OCI-M1 (cell line): Measurements from ENCODE around the gene THOC7.
A peak's percentile ranks its signal among the peaks of the same experiment; 100 is the strongest.

ENCODE experiments used
- DNase-seq: peaks from one replicate; lab custom pipeline; 2025; lab: John Stamatoyannopoulos, UW

THOC7 gene

GRCh38 chr3:63878394-63879060 lies 14.9 kb upstream of the THOC7 start:
- no peak for DNase-seq

GRCh38 chr3:63877737-63878393 lies 14.3 kb upstream of the THOC7 start:
- DNase-seq: no peak

GRCh38 chr3:63876260-63876659 lies 12.7 kb upstream of the THOC7 start:
- DNase-seq: no peak

GRCh38 chr3:63875510-63875909 lies 11.9 kb upstream of the THOC7 start:
- DNase-seq: no peak

GRCh38 chr3:63874769-63875168 lies 11.2 kb upstream of the THOC7 start:
- no peak for DNase-seq

DNA sequence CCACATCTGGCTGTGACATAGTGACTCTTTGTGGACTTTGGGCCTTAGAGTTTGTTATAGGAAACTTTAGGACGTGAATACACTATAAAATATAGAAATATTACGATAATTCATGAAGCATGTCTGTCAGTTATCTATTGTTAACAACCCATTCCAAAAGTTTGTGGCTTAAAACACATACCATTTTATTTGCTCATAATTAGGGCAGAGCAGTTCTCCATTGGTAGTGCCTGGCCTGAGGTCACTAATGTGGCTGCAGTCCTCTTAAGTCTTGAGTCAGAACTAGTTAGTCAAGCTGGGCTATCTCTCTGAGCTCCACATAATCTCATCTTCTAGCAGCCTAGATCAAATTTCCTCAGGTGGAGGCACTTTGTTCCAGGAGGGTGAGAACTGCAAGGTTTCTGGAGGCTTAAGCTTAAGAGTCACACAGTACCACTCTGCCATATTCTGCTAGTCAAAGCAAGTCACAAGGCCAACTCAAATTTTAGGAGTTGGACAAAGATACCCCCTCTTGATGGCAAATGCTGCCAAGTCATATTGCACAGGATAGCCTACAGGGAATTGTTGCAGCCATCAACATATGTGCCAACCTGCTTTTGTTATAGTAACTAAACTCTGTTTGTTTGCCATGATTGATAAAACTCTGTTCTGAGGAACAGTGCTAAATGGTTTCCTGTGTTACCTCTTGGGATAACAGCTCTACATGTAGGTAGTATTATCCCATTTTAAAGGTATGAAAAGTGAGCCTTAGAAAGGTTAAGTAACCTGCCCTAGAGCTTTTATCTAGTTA lies 8.7 kb upstream of the THOC7 start:
- no peak for DNase-seq

DNA sequence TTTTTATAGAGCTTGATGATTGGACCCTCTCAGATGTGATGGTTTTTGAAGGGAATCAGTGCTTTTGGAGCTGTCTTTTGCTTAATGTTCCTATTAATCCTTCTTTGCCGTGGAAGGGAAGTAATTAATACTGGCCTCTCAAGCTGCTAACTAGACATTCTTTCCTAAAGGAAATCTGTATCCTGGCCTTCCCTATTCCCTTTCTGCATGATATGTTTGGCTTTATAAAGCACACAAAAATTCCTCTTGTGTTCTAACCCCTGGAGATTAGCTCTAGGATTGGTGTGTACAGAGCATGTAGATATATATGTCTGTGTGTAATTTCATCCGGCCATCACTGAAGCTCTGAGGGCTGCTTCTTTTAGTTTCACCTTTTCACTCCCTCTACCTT lies 7.0 kb upstream of the THOC7 start:
- DNase-seq: no peak

DNA sequence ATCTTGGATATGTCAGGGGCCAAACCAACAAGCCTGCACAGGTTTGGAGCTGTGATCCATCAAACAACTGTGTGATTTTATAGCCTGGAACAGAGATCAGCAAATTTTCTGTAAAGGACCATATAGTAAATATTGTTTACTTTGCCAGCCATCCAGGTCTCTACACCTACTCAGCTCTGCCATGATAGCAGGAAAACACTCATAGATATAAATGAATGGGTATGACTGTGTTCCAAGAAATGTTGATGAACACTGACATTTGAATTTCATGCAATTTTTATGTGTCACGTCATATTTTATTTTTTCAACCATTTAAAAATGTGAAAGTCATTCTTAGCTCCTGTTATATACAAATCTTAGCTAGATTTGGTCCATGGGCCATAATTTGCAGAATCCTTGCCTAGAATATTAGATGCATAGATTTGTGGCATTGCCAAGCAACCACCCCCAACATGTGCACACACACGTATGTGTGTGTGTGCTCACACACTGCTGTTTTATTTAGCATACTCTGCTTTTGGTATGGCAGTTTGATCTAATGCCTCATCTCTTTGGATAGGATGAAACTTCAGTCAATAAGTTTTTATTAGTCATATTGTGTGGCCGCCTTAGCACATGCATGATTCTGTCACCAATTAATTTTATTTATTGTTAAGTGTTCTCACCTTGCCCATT lies 6.5 kb upstream of the THOC7 start:
- DNase-seq: no peak

DNA sequence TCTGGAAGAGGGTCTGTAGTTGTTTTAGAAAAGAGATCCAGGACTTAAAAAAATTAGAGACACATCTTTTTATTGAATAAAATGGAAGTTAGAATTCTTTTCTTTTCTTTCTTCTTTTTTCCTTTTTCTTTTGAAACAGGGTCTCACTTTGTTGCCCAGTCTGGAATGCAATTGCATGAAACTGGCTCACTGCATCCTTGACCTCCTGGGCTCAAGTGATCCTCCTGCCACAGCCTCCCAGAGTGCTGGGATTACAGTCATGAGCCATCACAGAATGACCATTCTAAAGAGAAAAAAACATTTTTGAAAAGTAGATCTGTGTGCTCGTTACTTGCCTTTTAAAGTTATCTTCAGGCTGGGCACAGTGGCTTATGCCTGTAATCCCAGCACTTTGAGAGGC lies 3.6 kb upstream of the THOC7 start:
- no peak for DNase-seq

- DNase-seq: peak; percentile 67
Measured at GRCh38 chr3:63864965-63865327, 1.3 kb upstream of the THOC7 start.

DNA sequence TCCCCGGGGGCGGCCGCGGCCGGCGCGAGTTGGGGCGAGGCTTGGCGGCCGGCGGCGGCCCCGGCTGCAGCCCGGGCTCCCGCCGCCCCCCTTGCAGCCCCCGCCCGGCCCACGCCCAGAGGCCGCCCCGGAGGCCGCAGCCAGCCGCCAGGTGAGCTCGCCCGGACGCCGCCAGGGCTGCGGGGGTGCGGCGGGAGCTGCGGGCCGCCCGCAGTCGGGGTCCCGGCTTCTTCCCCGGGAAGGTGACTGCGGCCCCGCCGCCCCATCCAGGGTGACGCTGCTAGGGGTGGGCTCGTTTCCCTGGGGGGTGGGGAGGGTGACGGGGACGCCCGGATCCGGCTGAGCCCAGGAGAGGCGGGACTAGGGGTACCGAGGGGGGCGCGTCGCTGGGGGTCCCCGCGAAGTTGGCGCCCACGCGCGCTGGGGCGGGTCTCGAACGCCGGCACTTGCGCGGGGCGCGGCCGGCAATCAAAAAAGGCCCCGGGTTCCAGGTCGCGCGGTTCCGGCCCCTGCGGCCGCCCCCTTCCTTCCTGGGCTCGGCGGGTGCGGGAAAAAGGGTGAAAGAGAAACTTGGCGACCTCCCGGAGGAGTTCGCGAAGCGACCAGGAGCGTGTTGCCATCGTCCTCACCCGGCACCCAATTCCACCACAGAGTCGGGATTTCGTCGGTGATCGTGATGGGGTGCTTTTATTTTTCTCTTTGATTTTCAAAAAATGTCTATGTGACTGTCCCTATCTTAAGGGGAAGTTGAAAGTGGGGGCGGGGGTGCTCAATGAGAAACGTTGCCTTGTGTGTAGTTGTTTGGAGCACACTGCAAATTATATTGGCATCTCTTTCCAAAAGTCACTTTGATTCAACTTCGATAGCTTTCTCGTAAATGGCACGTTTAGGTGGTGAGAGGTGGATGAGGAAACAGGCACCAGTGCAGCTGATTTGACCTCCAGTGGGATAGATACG lies 681 bp upstream of the THOC7 start:
- peak; percentile 69 for DNase-seq

DNA sequence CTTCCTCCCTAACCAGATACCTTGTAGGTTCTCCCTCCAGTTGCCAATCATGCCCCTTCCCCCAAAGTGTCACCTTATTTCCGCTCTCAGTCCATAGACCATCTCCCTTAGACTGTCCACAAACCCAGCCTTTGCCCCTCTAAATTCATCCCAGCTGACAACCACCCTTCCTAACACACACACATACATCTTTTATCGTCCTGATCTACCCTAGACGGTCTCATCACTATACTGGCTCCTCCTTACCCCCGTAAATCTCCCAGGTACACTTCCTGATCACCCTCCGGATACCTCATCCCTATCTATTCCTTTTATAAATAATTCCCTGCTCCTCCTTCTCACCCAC lies 828 bp downstream of the THOC7 start:
- peak; percentile 66 for DNase-seq

GRCh38 chr3:63861306-63861705 lies 2.3 kb downstream of the THOC7 start:
- DNase-seq: no peak

DNA sequence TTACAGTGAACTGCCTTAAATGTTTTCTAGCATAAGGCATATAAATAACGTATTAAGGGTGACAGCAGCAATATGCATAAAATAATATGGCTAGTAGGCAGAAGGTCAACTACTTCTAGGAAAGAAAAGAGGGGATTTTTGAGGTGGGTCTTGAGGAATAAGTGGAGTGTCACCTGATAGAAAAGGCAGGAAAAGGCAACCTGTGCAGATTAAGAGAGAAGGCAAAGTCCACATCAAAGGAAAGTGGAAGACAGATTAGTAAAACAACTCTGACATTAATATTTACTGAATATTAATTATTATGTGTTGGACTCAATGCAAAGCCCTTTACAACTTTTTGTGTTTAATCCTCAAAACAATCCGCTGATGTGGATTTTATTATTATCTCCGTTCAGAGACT lies 2.8 kb downstream of the THOC7 start:
- no peak for DNase-seq

DNA sequence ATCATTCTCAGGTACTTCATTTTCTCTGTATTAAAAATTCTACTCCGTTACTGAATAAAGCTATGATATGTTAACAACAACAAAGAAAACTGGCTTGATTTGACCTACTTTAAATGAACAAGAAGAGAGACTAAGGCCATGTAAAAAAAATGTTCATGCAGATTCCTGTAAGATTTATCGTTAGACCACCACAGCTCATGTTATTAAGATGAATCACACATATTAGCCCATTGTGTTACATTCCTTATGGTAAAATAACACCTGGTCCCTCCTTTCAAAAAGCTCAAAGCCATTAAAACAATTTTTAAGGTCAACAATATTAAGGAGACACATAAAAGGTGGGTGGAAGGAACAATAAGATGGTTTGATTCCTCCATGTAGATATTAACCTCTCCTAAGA lies 6.3 kb downstream of the THOC7 start:
- no peak for DNase-seq

- DNase-seq: peak; percentile 49
Measured at GRCh38 chr3:63855333-63855940, 8.2 kb downstream of the THOC7 start.

DNA sequence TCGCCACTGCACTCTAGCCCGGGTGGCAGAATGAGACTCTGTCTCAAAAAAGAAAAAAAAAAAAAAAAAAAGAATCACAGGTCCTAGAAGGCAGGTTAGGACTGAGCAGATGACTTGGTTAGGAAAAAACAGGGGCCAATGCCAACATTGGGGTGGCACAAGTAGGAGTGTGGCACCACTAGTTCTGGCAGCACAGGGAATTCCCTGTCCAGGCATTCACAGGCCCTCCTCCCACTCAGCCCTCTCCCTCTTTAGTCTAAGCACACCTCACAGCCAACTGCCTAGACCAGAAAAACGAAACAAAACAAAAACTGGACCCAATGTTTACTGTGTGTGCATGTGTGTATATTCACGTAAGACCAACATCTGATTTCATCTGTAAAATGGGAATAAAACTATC lies 10.5 kb downstream of the THOC7 start:
- DNase-seq: no peak

DNA sequence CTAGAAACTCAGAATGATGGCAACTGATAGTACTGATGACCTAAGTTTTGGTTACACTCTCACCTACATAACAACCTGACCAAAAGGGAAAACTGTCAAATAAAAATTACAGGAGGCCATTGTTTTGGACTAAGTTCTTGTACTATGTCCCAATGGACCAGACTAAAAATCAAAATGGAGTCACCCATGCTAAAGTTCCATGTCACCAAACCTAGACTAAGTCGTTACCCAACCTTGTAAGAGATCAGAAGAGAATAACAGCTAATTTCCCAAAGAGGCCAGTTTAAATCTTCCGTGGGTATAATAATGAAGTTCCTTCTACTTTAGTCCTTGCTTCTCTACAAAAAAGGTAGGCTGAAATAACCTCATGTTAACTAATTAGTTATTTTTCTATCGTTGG lies 12.3 kb downstream of the THOC7 start:
- DNase-seq: no peak

- DNase-seq: no peak
Measured at GRCh38 chr3:63849175-63849574, 14.4 kb downstream of the THOC7 start.

GRCh38 chr3:63847718-63848450 lies 15.7 kb downstream of the THOC7 start:
- no peak for DNase-seq

DNA sequence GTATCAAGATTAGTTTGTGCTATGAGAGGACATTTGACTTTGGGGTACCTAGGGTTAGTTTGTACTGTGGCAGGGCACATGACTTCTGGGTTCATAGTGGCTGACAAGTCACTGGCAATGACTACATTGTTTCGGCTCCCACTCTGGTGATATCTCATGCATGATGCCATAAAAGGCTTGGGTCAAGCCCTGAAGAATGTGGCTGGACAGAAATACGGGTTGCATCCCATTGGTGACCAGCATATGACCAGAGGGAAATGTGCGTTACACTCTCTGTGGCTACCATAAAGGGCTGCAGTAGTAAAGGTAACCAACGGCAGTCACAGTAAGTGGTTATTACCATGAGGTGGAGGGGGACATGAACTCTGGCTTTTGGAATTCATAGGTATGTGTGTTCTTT lies 18.4 kb downstream of the THOC7 start:
- DNase-seq: no peak
